Measurements from ENCODE around the gene MS4A15. TPM values are rescaled to one million over a fixed set of nuclear protein-coding genes. Genes with fewer than 3 reads are reported as not detected.
"Not testable (repeated sequence)": the region's sequence is repeated elsewhere in the genome, so short reads cannot be mapped to it uniquely, and the experiment has no call there.

The MS4A15 gene
- total RNA-seq, 1 donor from 2014 or later: not detected

DNA sequence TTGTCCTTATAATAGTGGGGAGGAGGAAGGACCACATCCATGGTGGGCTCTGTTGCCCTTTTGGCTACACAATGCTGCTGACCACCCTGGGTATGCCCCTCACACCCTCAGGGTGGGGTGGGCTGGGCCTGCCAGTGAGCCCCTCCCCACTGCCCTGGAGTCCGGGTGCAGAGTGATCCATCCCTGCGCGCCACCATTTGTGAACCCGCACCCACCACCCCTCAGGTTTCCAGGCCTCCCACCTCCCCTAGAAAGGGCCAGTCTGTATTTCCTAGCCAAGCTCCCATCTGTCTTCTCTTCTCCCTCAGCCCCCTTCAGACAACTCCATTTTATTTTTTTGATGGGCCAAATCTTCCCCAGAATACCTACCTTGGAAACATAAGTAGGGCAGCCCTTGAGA lies 53.5 kb downstream of the MS4A15 start:
- DNase-seq: no peak

GRCh38 chr11:60810569-60810968 lies 53.9 kb downstream of the MS4A15 start:
- DNase-seq: peak; percentile 87

DNA sequence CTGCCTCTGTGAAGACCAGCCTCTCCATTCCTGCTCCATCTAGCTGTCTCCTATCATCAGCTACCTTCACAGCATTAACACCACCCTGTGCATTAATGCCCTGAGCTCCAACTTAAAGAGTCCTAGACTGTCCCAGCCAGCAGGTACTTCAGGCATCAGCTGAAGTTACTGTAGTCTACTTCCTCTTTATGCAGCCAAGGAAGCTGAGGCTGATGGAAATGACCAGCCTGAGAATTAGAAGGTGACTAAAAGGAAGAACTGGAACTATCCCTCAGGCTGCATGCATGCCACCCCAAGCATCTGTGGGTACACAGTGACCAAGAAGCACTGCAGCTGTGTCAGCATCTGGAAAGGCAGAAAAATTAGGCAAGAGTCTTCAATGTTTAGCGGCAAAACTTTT lies 56.7 kb downstream of the MS4A15 start:
- DNase-seq: no peak

DNA sequence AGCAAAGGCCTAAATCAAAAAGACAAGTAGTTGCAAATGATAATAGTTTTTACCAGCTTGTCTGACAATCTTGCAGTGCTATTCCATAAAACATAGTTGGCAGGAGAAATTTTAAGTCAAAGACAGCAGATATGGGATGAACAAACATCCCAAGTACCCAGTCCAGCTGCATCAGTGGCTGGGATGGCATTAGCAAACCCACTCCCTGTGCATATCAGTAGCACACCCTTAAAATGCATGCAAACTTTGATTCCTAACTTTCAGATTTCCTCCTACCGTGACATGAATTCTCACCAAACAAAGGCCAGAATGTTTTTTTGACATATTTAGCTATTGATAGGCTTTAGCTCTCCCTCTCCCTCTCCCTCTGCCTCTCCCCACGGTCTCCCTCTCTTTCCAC lies 57.4 kb downstream of the MS4A15 start:
- DNase-seq: no peak

DNA sequence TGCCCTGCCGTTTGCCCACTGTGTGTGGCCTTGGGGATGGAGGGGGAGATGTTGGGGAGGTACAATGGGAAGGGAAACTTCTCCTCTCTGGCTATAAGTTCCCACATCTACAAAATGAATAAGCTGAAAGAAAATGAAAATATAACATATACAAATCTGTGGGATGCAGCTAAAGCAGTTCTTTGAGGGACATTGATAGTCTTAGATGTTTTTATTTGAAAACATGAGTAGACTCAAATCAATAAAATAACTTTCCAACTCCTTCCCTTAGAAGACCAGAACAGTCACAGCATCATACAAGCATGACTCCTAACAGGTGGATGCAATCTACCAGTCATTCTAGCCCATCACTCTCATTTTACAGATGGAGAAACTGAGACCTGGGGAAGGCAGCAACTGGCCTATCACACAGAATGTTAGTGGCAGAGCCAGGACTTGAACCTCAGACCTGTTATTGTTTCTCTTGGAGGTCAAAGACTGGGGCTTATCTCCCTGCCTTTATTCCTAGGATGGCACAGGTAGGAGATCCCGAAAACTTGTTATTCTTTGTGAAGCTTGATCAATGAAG lies 60.0 kb downstream of the MS4A15 start:
- DNase-seq: no peak

- DNase-seq: no peak
Measured at GRCh38 chr11:60818057-60818456, 61.4 kb downstream of the MS4A15 start.

- DNase-seq: no peak
Measured at GRCh38 chr11:60821827-60822599, 65.3 kb downstream of the MS4A15 start.

DNA sequence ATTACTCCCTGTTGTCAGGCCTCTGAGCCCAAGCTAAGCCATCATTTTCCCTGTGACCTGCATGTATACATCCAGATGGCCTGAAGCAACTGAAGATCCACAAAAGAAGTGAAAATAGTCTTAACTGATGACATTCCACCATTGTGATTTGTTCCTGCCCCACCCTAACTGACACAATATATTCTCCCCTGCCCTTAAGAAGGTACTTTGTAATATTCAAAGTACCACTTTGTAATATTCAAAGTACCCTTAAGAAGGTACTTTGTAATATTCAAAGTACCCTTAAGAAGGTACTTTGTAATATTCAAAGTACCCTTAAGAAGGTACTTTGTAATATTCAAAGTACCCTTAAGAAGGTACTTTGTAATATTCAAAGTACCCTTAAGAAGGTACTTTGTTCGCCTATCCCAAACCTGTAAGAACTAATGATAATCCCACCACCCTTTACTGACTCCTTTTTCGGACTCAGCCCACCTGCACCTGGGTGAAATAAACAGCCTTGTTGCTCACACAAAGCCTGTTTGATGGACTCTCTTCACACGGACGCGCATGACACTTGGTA lies 67.2 kb downstream of the MS4A15 start:
- DNase-seq: not testable (repeated sequence)

DNA sequence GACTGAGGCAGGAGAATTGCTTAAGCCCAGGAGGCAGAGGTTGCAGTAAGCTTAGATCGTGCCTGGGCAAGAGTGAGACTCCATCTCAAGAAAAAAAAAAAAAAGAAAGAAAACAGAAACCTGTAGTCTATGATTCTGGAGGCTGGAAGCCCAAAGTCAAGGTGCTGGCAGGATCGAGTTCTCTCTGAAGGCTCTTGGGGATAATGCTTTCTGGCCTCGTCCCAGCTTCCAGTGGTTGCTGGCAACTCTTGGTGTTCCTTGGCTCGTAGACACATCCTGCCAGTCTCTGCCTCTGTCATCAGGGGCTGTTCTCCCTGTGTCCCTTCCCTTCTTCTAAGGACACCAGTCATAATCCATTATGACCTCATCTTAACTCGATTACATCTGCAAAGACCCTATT lies 68.5 kb downstream of the MS4A15 start:
- no peak for DNase-seq

GRCh38 chr11:60825790-60826189 lies 69.1 kb downstream of the MS4A15 start:
- no peak for DNase-seq

Other genes with a start within 250 kb of the MS4A15 start
- not detected in 2 replicates for gene MS4A13, start 241.5 kb upstream of the MS4A15 start, total RNA-seq
- gene MS4A8, start 57.3 kb upstream of the MS4A15 start, total RNA-seq: not detected in 2 replicates
- gene MS4A18, start 32.1 kb upstream of the MS4A15 start, total RNA-seq: not detected in 2 replicates
- gene MS4A10, start 28.5 kb downstream of the MS4A15 start, total RNA-seq: not detected in 2 replicates
- 14.0 and 31.2 TPM in 2 replicates for gene CCDC86, start 85.2 kb downstream of the MS4A15 start, total RNA-seq
- gene PTGDR2, start 99.1 kb downstream of the MS4A15 start, total RNA-seq: 0.05 TPM in 1 of 2 replicates, not detected in the other
- not detected in 2 replicates for gene ZP1, start 110.7 kb downstream of the MS4A15 start, total RNA-seq
- gene PRPF19, start 149.7 kb downstream of the MS4A15 start, total RNA-seq: 45.8 and 79.6 TPM in 2 replicates
- 63.6 and 114 TPM in 2 replicates for gene TMEM109, start 157.3 kb downstream of the MS4A15 start, total RNA-seq
- gene TMEM132A, start 167.6 kb downstream of the MS4A15 start, total RNA-seq: 99.5 and 112 TPM in 2 replicates
- 8.7 and 9.0 TPM in 2 replicates for gene SLC15A3, start 195.3 kb downstream of the MS4A15 start, total RNA-seq
- not detected in 2 replicates for gene CD6, start 214.8 kb downstream of the MS4A15 start, total RNA-seq

Data from dermis blood vessel endothelial cell (primary cell).